Coronary artery (tissue), 2 donors: ENCODE results near the gene CDK14.

Experiments
- DNase-seq: peaks from one replicate; pipeline ENCODE4 v3.0.0-alpha.2; 2017; ENCODE audit warnings: low spot score
- H3K27ac ChIP-seq, 2 donors: fragments of 200-600 bp; sonication (generic); one replicate each; pipeline ENCODE4 v1.5.1; 2016 to 2019
- H3K4me3 ChIP-seq: fragments of 200-600 bp; sonication (generic); 2 replicates; pipeline ENCODE4 v1.5.1; 2016; ENCODE audit warnings: mild to moderate bottlenecking, moderate library complexity
- CTCF ChIP-seq: fragments of 200-600 bp; sonication (generic); IDR thresholded peaks from one replicate; pipeline ENCODE4 v1.5.1; 2019; ENCODE audit warnings: antibody characterized with exemption

Gene CDK14

GRCh38 chr7:90743626-90744025 is 147.5 kb downstream of the CDK14 start:
- no peak for DNase-seq
- no peak for TF ChIP-seq CTCF
- no peak overlapping the region for H3K4me3 ChIP-seq
- no peak overlapping the region for H3K27ac ChIP-seq

DNA sequence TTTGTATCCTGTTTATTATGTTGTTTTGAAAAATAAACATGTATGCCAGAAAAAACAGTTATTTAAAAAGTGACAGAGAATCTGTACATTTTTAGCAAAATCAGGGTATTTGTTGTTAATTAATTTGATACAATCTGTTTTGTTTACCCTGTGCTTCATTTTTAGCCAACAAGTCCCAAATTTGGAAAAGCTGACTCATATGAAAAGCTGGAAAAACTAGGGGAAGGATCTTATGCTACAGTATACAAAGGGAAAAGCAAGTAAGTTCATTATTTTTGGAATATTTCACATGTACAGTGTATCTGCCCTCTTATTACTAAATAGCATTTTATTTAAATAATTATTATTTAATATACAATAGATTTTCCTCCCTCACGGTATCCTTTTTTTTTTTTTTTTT is 151.4 kb downstream of the CDK14 start:
- TF ChIP-seq CTCF, result no peak
- Histone ChIP-seq H3K27ac (no peak overlapping the region), H3K4me3 (no peak overlapping the region)
- DNase-seq, result no peak

- Histone ChIP-seq H3K27ac (no peak overlapping the region), H3K4me3 (no peak overlapping the region)
- DNase-seq, result no peak
- TF ChIP-seq CTCF, result no peak
Measured at GRCh38 chr7:90749262-90749661, 153.1 kb downstream of the CDK14 start.

- DNase-seq, result no peak
- Histone ChIP-seq H3K27ac (no peak overlapping the region), H3K4me3 (no peak overlapping the region)
- no peak for TF ChIP-seq CTCF
Measured at GRCh38 chr7:90749774-90750173, 153.7 kb downstream of the CDK14 start.

DNA sequence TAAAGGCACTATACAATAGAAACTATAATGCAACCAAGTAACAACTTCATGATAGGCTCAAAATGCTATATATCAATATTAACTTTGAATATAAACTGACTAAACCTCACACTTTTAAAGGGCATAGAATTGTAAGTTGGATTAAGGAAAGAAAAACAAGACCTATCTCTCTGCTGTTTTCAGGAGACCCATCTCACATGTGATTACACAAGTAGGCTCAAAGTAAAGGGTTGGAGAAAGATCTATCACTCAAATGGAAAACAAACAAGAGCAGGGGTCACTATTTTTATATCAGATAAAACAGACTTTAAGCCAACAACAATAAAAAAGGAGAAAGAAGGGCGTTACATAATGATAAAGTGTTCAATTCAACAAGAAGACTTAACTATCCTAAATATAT is 155.5 kb downstream of the CDK14 start:
- no peak for TF ChIP-seq CTCF
- Histone ChIP-seq H3K27ac (no peak overlapping the region), H3K4me3 (no peak overlapping the region)
- DNase-seq, result no peak

DNA sequence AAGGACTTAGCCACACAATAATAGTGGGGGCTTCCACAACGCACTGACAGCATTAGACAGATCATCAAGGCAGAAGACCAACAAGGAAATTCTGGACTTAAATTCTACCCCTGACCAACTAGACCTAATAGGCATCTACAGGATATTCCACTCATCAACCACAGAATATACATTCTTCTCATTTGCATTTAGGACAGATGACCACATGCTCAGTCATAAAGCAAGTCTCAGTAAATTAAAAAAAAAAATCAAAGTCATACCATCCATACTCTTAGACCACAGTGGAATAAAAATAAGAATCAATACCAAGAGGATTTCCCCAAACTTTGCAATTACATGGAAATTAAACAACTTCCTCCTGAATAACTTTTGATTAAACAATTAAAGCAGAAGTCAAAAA is 155.9 kb downstream of the CDK14 start:
- no peak overlapping the region for H3K4me3 ChIP-seq
- TF ChIP-seq CTCF, result no peak
- H3K27ac ChIP-seq, result no peak overlapping the region
- DNase-seq, result no peak

DNA sequence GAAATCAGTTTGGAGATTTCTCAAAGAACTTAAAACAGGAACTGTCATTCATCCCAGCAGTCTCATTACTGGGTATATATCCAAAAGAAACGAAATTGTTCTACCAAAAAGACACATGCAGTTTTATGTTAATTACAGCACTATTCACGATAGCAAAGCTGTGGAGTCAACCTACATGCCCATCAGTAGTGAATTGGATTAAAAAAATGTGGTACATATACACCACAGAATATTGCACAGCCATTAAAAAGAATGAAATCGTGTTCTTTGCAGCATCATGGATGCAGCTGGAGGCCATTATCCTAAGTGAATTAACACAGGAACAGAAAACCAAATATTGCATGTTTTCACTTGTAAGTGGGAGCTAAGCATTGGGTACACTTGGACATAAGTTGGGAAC is 158.9 kb downstream of the CDK14 start:
- no peak overlapping the region for H3K27ac ChIP-seq
- H3K4me3 ChIP-seq, result no peak overlapping the region
- DNase-seq, result no peak
- TF ChIP-seq CTCF, result no peak
